Gastroesophageal sphincter (tissue), 4 donors: ENCODE data around the gene ACTR3C. TPM values are rescaled to one million over a fixed set of nuclear protein-coding genes. Genes with fewer than 3 reads are reported as not detected.

ENCODE experiments used
- ATAC-seq: fragments of 150-250 bp; one replicate; pipeline ENCODE4 v1.9.1; 2016; ENCODE audit warnings: mild to moderate bottlenecking, moderate library complexity
- H3K27ac ChIP-seq, 4 donors: fragments of 200-600 bp; sonication (generic) in 3 of 4; 1 replicate in 3 of 4; 2 replicates in 1 of 4; pipeline ENCODE4 v1.5.1; 2016 to 2019
- H3K27me3 ChIP-seq: fragments of 200-600 bp; sonication (generic); one replicate; pipeline ENCODE4 v1.5.1; 2019
- H3K36me3 ChIP-seq, 2 donors: fragments of 200-600 bp; sonication (generic); one replicate each; pipeline ENCODE4 v1.5.1; 2019; ENCODE audit warnings: control low read depth in 1 of 2
- H3K4me1 ChIP-seq, 3 donors: fragments of 200-600 bp; sonication (generic); 1 replicate in 2 of 3; 2 replicates in 1 of 3; pipeline ENCODE4 v1.5.1; 2016 to 2019; ENCODE audit warnings: control low read depth in 2 of 3
- H3K4me3 ChIP-seq, 2 donors: fragments of 200-600 bp; sonication (generic); one replicate each; pipeline ENCODE4 v1.5.1; 2019; ENCODE audit warnings: mild to moderate bottlenecking in 1 of 2, moderate library complexity in 1 of 2
- H3K9me3 ChIP-seq, 3 donors: fragments of 200-600 bp; sonication (generic); one replicate each; pipeline ENCODE4 v1.5.1; 2017 to 2019; ENCODE audit warnings: control low read depth in 2 of 3
- CTCF ChIP-seq, 4 experiments: fragments of 200-600 bp in 2 of 4; fragments of 450-650 bp in 2 of 4; sonication (generic) in 1 of 4; IDR thresholded peaks; one replicate each; pipeline ENCODE4 v1.5.1; 2017 to 2019; ENCODE audit warnings: antibody characterized with exemption in 4 of 4, mild to moderate bottlenecking in 2 of 4, moderate library complexity in 2 of 4
- EP300 ChIP-seq: sonication (generic); formaldehyde crosslinking; IDR thresholded peaks from one replicate; pipeline ENCODE4 v1.6.1; 2017; ENCODE audit warnings: antibody characterized with exemption, mild to moderate bottlenecking
- POLR2A ChIP-seq, 2 donors: fragments of 450-650 bp; IDR thresholded peaks; one replicate each; pipeline ENCODE4 v1.6.1; 2017; ENCODE audit warnings: antibody characterized with exemption in 2 of 2, mild to moderate bottlenecking in 2 of 2, moderate library complexity in 1 of 2
- POLR2AphosphoS5 ChIP-seq: sonication (generic); formaldehyde crosslinking; IDR thresholded peaks from one replicate; pipeline ENCODE4 v1.6.1; 2017; ENCODE audit warnings: antibody characterized with exemption
- WGBS, 2 donors: methylation state at CpG; one replicate each; pipeline ENCODE4 v1.1.5; 2018; ENCODE audit warnings: low coverage in 1 of 2; 5-methylcytosine and 5-hydroxymethylcytosine counted together
- total RNA-seq, 4 donors: library from RNA; depleted of rRNA; stranded (reverse); fragments of >200 nt; gene quantifications; one replicate each; pipeline ENCODE4 v1.1.0, GENCODE V29; 2016

The ACTR3C gene
- total RNA-seq: 1 to 10 TPM; 6.4 to 10.0 (median 8.1) TPM

GRCh38 chr7:150322833-150323681 is at the start of gene ACTR3C, which contains the start of gene LRRC61:
Gene ACTR3C (minus strand): TSS chr7:150323545. CDS start chr7:150295296, 28,249 bp downstream.
Gene LRRC61 (plus strand): TSS chr7:150323355. CDS start chr7:150336862, 13,507 bp downstream.
- H3K9me3 ChIP-seq: no peaks in the 10 kb centered on the region
- H3K4me3 ChIP-seq: peak within 1 kb of the TSS; percentile 80 to 89
- 0 to 9% methylated on average over 7 to 23 of the region's 82 CpGs for WGBS, 2 donors
- peaks cover 0 to 24% of the 10 kb centered on the region in 2 donors for H3K36me3 ChIP-seq
- TF ChIP-seq POLR2AphosphoS5: peak; percentile 37
- TF ChIP-seq EP300: no peak
- TF ChIP-seq POLR2A (IDR thresholded peaks at IDR 0.05): peak in 1 of 2 donors; percentile 14
- peak in 2 of 4 experiments; percentile 21 to 26 for TF ChIP-seq CTCF (IDR thresholded peaks at IDR 0.05)
- peaks cover 4% of the 10 kb centered on the region for H3K27me3 ChIP-seq
- H3K27ac ChIP-seq: peak within 1 kb of the TSS; percentile 62 to 89 (median 86)
- peaks cover 0 to 35% (median 9%) of the 10 kb centered on the region in 3 donors for H3K4me1 ChIP-seq
- peak; percentile 57 for ATAC-seq

- no peaks in the 10 kb centered on the region for H3K9me3 ChIP-seq
- H3K27ac ChIP-seq: peak overlapping the region in 2 of 4 donors; percentile 26 to 35
- no peak overlapping the region for H3K4me3 ChIP-seq
- H3K27me3 ChIP-seq: no peaks in the 10 kb centered on the region
- TF ChIP-seq CTCF (IDR thresholded peaks at IDR 0.05) (no peak), EP300 (no peak), POLR2AphosphoS5 (no peak), POLR2A (IDR thresholded peaks at IDR 0.05) (no peak)
- peaks cover 0 to 60% (median 16%) of the 10 kb centered on the region in 3 donors for H3K4me1 ChIP-seq
- H3K36me3 ChIP-seq: peaks cover 0 to 52% of the 10 kb centered on the region in 2 donors
- no peak for ATAC-seq
- WGBS, 2 donors: 43 to 60% methylated on average over 1 to 3 of the region's 79 CpGs
Measured at GRCh38 chr7:150372271-150373048, 49.1 kb upstream of the ACTR3C start.

GRCh38 chr7:150371996-150372270 is 48.6 kb upstream of the ACTR3C start:
- peak overlapping the region in 1 of 4 donors; percentile 26 for H3K27ac ChIP-seq
- no peak for ATAC-seq
- no peaks in the 10 kb centered on the region for H3K27me3 ChIP-seq
- no peaks in the 10 kb centered on the region for H3K9me3 ChIP-seq
- peaks cover 0 to 52% of the 10 kb centered on the region in 2 donors for H3K36me3 ChIP-seq
- 94% methylated on average over 7 of the region's 30 CpGs; no CpG with 5 or more reads in 1 of the 2 donors for WGBS, 2 donors
- peaks cover 0 to 59% (median 16%) of the 10 kb centered on the region in 3 donors for H3K4me1 ChIP-seq
- TF ChIP-seq POLR2AphosphoS5: no peak
- no peak for TF ChIP-seq CTCF (IDR thresholded peaks at IDR 0.05)
- TF ChIP-seq EP300: no peak
- no peak for TF ChIP-seq POLR2A (IDR thresholded peaks at IDR 0.05)
- no peak overlapping the region for H3K4me3 ChIP-seq

GRCh38 chr7:150371131-150371995 is 48.0 kb upstream of the ACTR3C start:
- no peaks in the 10 kb centered on the region for H3K27me3 ChIP-seq
- no peak for TF ChIP-seq CTCF (IDR thresholded peaks at IDR 0.05)
- no peak for TF ChIP-seq EP300
- TF ChIP-seq POLR2A (IDR thresholded peaks at IDR 0.05): no peak
- no peak for TF ChIP-seq POLR2AphosphoS5
- H3K4me1 ChIP-seq: peaks cover 0 to 59% (median 16%) of the 10 kb centered on the region in 3 donors
- no peaks in the 10 kb centered on the region for H3K9me3 ChIP-seq
- WGBS, 2 donors: 66 to 80% methylated on average over 5 to 6 of the region's 48 CpGs
- no peak overlapping the region for H3K4me3 ChIP-seq
- H3K36me3 ChIP-seq: peaks cover 0 to 52% of the 10 kb centered on the region in 2 donors
- ATAC-seq: no peak
- H3K27ac ChIP-seq: peak overlapping the region in 3 of 4 donors; percentile 44 to 95 (median 94)
